Activated gamma-delta T cell (primary cell): ENCODE results near the gene ALG8.
"Not testable (repeated sequence)": the region's sequence is repeated elsewhere in the genome, so short reads cannot be mapped to it uniquely, and the experiment has no call there.

Experiments
- DNase-seq: peaks from one replicate; lab custom pipeline; 2025; lab: John Stamatoyannopoulos, UW
- total RNA-seq, 2 donors: gene quantifications; one replicate each; lab custom pipeline; 2026; lab: John Stamatoyannopoulos, UW

Gene ALG8
- 22.0 to 29.0 reads per million in 2 donors for total RNA-seq

DNA sequence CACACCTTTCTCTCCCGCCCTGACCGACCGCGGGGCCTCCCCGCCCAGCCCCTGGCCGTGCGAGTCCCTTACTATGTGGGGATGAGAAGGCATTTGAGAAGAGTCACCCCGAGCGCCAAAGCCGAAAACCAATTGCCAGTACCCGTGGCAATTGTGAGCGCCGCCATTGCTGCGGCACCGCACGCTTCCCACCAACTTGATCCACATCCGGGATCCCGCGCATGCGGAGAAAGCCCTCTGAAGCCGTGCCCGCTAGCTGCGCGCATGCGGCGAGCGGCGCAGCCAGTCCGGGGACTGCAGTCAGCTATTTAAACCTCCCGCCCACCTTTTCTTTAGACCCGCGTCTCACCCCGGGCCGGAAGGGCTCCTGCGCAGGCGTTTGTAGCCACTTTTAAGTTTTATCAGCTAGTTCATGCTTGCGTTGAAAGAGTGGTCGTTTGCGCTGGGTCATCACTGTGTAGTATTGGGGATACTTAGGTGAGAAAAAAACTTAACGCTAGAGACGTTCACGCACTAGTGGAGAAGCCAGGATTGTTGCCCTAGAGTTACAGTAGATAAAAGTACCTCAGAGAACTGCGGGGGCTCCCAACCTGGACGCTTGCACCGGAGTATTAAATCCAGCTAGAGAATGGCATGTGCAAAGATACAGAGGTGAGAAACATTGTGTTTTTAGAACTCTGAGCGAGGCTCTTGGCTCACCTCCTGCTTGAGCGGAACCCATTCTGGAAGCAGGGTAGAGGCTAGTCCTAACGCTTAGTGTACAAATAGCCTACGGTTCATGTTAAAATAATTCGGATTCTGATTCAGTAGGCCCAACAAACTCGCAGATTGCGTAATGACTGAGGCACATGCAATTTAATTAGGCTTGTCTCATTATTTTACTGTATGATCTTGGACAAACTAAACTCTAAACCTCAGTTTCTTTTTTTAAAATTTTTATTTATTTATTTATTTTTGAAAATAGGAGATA is at the start of gene ALG8:
Gene ALG8, minus strand, starts transcription at position 205 of the 970 bp plus-strand sequence. Its CDS starts 38 bp downstream, at position 167.
- DNase-seq: peak; percentile 87

DNA sequence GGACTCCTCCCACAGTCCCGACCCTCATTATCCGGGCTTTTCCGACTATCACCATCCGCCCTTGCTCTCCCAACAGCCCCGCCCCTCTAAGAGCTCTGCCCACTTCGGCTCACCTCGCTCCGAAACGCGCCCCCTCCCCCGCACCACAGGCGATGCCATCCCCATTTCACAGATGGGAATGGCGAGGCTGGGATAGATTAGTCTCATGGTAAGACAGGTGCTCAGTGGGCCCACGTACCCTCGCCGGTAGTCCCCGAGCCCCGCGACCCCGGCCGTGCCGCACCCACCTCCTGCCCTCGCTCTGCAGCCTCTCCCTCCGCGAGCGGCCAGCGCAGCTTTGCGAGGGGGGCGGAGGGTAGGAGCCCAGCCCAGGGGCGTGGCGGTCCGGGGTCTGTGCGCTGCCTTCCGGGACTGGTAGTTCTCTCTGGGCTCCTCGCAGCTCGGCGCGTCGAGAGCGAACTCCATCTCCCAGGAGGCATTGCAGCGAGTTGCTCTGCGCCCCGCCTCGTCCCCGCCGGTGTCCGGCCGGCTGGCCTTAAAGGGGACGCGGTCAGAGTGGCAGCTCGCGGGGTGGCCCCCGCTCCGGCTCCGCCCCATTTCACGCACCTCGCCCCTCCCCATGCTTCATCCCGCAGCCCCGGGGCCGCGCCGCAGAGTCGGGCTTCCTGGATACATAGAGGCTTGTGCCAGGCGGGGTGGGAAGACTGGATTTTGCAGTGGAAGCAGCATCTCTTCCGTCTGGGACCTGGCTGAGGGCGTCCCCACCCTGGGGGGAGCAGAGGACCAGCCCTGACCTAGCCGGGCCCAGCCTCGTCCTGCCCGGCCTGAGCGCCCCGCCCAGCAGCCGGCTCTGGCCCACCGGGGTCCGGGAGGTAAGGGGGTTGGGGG is 49.1 kb upstream of the ALG8 start, which contains the start of the genes KCTD21 and USP35:
Gene KCTD21, minus strand, starts transcription at position 341 of the 888 bp plus-strand sequence. CDS start 14,072 bp downstream, outside the sequence.
Gene USP35, plus strand, starts transcription at position 634 of the 888 bp plus-strand sequence. CDS start 7,327 bp downstream, outside the sequence.
- peak; percentile 78 for DNase-seq

DNA sequence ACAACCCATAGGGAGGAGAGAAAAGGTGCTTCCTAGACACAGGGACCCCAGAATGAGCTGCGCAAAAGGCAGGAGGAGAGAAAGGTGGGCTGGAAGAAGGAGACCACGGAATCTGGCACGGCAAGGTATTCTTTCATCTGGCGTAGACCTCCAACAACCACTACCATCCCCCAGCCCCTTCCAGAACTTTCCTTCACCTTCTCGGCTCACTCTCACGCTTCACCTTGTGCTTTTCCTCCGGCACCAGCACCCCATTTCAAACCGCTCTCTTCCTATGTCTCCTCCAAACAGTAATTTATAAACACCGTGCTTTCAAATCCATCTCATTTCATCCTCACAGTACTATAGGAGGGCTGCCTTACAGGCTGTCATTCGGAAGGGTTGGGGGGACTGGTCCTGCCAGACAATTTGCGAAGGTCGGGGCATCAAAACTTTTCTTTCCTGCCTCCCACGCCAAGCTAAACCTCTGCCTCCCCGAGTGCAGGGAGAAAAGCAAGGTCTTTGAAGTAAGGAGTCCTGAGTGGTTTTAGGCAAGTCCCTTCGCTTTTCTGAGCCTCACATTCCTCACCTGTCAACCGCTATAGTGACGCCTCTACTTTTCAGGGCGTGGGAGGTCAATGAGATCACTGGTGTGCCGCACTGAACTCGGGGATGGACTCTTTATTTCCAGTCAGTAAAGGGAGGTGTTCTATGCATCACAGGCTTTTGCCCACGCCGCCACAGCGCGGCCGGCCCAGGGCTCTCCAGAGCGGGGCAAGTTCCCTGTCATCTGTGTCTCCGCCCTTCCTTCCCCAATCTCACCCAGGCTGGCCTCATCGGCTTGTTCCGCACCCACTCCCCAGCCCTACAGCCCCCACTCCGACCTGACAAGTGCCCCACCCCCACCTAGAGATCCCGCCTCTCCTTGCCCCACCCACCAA is 48.2 kb upstream of the ALG8 start:
- peak; percentile 44 for DNase-seq

DNA sequence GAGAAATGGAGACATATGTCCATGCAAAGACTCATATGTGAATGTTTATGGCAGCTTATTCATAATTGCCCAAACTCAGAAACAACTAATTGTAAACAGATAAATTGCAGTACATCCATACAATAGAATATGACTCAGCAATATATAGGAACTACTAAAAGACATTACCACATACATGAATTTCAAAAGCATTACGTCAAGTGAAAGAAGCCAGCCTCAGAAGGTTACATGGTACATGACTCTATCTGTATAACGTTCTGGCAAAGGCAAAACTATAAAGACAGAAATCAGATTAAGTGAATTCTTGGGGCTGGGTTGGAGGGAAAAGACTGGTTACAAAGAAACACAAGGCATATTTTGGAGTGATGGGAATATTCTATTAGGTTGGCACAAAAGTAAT is 41.8 kb upstream of the ALG8 start:
- DNase-seq: no peak

DNA sequence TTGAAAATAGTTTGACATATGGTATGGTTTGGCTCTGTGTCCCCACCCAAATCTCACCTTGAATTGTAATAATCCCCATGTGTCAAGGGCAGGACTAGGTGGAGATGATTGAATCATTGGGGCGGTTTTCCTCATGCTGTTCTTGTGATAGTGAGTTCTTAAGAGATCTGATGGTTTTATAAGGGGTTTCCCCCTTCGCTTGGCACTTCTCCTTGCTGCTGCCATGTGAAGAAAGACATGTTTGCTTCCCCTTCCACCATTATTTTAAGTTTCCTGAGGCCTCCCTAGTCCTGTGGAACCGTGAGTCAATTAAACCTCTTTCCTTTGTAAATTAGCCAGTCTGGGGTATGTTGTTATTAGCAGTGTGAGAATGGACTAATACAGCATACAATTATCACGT is 41.3 kb upstream of the ALG8 start:
- no peak for DNase-seq

DNA sequence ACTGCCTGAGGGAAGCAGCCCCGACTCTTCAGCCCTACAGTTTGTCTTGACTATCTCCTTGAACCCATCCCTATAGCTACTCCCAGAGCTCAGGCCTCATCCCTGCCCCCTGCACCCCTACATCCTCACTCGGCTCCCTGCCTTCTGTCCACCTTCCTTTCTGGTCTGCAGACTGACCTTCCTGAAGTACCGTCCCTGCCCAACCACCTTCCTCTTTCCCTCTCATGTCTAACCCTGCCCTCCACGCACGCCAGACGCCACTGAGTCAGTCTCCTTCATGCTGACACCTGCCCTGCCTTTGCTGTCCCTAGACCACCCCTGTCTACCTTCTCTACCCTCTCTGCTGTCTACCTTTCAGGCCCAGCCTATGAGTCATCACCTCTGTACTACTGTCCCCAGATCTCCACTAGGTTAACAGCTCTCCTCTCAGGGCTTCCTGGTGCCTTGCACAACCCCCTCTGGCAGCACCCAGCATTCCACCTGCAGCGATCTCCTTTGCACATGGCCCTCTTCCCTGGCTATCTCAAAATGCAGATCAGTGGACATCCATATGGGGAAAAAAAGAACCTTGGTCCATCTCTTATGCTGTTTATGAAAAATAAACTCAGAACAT is 40.1 kb upstream of the ALG8 start:
- DNase-seq: no peak

DNA sequence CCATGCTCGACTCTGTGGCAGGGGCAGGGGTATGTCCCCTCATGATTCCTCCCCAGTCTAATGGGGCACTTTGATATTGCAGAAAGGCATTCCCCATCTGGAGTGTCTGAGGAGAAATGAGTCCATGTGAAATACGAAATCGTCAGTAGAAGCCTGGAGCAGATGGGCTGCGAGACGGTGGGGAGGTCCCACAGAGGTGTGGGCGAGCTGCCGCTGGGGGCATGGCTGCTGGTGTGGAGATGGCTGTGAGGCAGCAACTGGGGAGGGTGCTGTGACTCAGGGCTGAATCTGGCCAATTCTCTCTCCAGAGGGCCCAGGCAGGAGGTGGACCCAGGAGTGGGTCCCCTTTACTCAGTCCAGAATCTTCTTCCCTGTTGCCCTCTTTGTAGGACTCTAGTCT is 37.8 kb upstream of the ALG8 start:
- no peak for DNase-seq

DNA sequence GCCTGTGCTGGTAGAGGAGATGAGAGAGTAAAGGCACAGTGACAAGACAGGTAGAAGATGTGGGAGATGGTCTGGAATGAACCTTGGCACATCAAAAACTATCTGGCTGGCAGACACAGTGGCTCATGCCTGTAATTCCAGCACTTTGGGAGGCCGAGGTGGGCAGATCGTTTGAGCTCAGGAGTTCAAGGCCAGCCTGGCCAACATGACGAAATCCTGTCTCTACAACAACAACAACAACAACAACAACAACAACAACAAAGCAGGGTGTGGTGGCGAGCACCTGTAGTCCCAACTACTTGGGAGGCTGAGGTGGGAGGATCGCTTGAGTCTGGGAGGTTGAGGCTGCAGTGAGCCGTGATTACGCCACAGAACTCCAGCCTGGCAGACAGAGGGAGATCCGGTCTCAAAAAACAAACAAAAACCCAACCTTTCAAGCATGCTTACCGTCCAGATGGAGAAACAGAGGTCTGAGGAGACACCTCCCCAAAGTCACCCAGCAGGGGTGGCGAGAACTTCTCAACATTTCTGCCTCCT is 37.2 kb upstream of the ALG8 start:
- DNase-seq: no peak

DNA sequence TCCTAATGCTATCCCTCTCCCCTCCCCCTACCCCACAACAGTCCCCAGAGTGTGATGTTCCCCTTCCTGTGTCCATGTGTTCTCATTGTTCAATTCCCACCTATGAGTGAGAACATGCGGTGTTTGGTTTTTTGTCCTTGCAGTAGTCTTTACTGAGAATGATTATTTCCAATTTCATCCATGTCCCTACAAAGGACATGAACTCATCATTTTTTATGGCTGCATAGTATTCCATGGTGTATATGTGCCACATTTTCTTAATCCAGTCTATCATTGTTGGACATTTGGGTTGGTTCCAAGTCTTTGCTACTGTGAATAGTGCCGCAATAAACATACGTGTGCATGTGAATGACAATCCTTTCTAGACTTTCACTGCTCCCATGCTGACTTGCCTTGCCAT is 36.4 kb upstream of the ALG8 start:
- not testable (repeated sequence) for DNase-seq

DNA sequence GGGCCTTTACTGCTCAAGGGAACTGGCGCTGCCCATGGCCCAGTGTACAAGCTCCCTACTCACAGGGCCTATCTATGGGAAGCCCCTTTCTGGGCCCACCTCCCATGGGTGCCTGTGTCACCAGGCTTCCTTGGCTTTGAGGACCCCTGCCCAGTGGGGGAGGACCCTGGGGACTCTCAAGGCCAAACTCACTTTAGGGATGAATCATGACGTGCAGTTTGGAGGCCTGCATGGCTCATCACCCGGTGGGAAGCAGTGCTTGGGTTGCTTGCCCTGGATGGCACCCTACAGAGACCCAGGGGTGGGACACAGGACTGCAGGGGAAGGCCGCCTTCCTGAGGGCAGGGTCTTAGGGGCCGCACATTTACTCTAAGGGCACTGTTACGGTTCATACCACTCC is 32.5 kb upstream of the ALG8 start:
- no peak for DNase-seq

DNA sequence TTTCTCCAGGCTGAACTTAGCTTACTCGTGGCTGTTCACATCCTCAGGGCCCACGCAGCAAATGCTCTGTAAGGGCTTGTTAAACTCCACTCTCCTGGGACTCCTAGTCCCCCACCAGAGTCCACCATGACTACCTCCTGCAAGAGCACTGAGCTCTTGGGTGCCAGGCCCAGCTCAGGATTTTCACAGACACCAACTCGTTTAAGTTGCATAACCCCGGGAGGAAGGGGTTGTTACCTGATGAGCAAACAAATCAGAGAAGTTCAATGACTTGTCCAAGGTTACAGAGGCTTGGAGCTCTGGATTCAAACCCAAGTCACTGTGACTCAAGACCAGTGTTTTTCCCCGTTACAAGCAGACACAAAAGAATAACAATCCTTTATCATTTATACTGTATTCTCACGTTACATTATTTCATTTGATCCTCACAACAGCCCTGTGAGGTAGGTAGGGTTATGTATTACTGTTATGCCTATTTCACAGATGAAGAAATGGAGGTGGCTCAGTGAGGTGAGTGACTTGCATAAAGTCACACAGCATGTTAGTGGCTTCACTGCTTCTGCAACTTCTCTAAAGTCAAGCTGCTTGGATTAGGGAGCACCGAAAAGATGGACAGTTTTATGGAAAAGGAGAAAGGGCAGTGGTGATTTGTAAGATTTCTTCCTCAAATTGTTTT is 31.6 kb upstream of the ALG8 start:
- DNase-seq: no peak

DNA sequence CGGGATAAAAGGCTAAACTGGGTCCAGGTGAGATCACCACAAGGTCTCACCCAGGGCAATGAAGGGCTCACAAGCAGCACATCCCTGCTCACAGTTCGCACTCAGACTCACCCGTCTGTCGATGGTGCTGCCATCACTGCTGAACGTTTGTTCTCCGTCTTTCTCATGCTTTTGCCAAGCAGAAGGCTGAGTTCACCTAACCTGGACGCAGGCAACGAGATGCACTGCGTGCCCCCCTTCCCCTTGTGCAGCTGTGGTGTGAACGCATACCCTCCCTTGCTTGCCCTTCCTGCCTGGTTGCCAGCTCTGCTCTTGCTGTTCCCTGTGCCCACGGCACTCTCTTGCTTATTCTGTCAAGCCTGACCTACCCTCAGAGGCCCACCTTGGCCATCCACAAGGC is 31.0 kb upstream of the ALG8 start:
- no peak for DNase-seq

DNA sequence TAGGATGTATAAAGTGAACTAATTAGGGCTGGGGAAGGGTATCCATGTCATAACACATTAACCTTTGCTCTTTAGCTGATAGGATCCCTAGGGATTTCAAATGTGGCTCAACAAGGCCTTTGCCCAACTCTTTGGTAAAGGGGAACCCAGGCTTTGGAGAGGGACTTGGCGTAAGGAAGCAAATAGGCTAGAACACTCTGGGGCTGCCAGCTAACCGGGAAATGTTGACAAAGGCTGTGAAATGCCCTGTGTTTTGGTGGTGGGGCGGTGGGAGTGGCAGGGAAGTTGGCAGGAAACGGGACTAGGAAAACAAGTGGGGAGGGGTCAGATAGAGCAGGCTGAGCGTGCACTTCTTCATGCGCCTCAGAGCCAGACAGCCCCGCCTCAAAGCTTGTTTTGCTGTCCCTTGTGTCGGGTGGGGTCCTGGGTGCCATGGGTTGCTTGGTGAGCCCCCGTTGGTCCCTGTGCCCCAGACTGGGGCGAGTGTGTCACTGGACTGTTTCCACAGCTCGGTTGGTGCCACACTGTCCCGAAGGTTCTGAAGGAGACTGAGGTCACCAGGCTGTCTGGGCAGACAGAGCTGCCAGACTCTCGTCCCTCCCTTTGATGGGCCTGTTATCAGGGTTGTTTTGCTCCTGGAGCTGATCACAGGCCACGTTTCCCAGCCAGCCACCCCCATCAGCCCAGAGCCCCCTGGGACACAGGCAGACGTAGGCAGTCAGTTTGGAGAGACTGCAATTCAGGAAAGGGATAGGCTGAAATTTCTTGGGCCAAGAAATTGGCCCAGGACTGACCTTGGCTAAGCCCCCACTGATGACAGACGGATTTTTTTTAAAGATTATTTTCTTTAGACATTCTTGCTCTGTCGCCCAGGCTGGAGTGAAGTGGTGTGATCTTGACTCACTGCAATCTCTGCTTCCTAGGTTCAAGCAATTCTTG is 29.4 kb upstream of the ALG8 start:
- DNase-seq: no peak

DNA sequence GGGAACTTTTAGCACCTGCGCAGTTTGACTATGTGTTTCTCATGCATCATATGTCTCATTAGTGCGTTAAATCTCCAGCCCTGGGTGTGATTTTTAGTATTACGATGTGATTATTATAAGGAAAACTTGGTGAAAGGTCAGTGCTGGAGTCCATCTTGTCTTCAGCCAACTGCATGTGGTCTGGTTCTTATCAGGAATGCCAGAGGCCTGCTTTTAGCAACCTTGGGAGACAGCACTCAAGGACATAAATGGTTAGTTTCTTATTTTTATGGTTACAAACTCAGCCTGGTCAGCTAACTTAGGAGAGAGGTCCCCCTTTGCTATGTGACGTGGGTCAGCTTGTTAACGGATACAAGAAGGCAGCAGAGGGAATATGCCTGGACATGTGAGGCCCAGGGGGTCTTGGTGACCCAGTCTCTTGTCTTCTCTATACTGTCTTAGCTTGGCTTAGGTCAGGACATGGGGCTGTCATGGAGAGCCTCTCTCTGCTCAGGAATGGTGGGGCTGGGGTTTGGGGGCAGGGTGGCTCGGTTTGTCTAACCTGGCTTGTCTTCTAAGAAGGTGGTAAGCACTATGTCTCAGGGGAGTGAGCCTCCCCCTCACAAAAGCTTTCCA is 27.5 kb upstream of the ALG8 start:
- DNase-seq: no peak

DNA sequence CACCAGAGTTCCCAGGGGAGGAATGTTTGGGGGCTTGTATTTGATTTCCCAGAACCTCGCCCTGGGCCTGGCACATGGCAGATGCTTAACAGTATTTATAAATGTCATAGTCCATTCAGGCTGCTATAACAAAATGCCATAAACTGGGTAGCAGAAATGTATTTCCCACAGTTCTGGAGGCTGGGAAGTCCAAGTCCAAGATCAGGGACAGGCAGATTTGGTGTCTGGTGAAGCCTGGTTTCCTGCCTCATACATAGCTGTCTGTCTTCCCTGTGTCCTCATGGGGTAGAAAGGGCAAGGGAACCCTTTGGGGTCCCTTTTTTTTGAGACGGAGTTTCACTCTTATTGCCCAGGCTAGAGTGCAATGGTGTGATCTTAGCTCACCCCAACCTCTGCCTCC is 25.0 kb upstream of the ALG8 start:
- no peak for DNase-seq

DNA sequence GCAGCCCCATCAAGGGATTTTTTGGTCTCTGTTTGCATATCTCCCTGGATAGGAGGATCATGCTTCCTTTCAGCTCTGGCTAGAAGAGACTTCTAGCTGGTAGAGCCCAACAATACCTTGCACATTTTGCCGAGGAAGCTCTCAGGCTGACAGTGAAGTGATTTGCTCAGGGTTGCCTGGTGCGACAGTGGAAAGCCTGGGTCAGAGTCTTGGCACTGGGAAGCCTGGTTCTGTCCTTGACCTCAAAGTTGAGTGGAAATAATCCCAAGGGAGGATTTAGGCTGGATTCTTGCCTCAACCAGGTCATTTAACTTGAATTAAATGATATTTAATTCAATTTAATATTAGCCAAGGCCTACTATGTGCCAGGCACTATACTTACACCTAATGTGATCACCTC is 24.4 kb upstream of the ALG8 start:
- no peak for DNase-seq

DNA sequence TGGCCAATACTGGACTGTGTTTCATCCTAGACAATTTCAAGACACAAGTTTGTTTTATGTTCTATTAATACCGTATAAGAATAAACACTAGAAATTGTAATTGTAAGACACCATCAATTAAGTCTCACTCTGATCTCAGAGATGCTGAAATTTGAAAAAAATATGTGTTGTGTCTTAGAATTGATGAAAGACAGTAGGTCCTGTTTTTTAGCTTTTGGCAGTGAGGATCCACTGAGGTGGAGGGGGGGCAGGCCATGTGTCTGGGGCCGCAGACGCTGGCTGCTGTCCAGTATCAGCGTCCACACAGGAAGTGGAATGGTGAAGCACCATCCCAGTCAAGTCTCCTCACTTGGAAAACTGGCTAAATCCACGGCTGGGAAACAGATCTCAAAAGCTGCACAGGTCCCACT is 22.5 kb upstream of the ALG8 start:
- DNase-seq: no peak

DNA sequence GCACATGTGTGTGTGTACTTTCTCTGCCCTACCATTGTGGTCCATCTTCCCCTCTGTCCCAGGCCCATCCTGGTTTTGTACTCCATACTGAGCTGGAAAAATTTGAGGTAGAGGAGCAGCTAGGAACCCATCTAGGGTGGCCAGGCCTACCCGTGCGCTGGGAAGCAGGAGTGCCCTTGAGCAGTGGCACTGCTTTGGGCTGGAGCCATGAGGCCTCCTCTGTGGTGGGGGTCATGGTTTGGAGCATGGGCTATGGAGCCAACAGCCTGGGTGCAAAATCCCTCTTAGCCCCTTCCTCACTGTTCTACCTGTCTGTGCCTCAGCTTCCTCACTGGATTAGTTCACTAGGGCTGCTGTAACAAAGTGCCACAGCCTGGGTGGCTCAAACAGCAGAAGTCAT is 21.9 kb upstream of the ALG8 start:
- DNase-seq: no peak
